Coronary artery (tissue), 2 donors: Measurements from ENCODE around the gene ATP13A3.
"Not testable (repeated sequence)": the region's sequence is repeated elsewhere in the genome, so short reads cannot be mapped to it uniquely, and the experiment has no call there.

ENCODE experiments used
- DNase-seq: peaks from one replicate; pipeline ENCODE4 v3.0.0-alpha.2; 2017; ENCODE audit warnings: low spot score
- H3K27ac ChIP-seq, 2 donors: fragments of 200-600 bp; sonication (generic); one replicate each; pipeline ENCODE4 v1.5.1; 2016 to 2019
- H3K4me3 ChIP-seq: fragments of 200-600 bp; sonication (generic); 2 replicates; pipeline ENCODE4 v1.5.1; 2016; ENCODE audit warnings: mild to moderate bottlenecking, moderate library complexity
- CTCF ChIP-seq: fragments of 200-600 bp; sonication (generic); IDR thresholded peaks from one replicate; pipeline ENCODE4 v1.5.1; 2019; ENCODE audit warnings: antibody characterized with exemption

Gene ATP13A3

DNA sequence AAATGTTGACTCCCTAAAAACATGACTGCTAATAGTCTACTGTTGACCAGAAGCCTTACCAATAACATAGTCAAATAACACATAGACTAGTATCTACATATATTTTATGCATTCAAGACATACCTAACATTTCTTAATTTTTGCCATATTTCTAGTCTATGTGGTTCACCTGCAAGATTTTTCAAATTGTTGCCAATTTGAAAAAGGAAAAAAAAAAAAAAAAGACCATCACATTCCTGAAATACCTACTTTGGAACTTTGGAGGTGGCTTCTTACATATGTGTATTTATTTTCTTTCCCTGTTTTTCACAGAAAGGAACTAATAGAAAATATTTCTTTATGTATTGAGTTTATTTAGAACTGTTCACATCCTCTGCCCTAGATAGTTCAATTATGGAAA lies 13.4 kb upstream of the ATP13A3 start:
- Histone ChIP-seq H3K4me3 (no peak overlapping the region), H3K27ac (no peak overlapping the region)
- no peak for TF ChIP-seq CTCF
- no peak for DNase-seq

DNA sequence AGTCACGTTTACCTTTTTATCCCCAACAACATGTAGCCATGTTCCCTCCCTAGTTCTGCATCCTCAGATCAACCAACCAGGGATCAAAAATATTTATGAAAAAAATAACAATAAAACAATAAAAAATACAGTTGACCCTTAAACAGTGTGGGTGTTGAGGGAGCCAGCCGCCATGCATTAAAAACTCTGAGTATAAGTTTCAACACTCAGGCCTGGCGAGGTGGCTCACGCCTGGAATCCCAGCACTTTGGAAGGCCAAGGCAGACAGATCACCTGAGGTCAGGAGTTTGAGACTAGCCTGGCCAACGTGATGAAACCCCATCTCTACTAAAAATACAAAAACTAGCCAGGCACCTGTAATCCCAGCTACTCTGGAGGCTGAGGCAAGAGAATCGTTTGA lies 12.7 kb upstream of the ATP13A3 start:
- not testable (repeated sequence) for DNase-seq, H3K27ac ChIP-seq

GRCh38 chr3:194497799-194498575 lies 11.2 kb upstream of the ATP13A3 start:
- DNase-seq, result no peak
- peak overlapping the region in 1 of 2 donors; percentile 2 for H3K27ac ChIP-seq
- TF ChIP-seq CTCF, result no peak
- no peak overlapping the region for H3K4me3 ChIP-seq

More for the DNA sequence above, 12.7 kb upstream of the ATP13A3 start:
- not testable (repeated sequence) for H3K4me3 ChIP-seq

DNA sequence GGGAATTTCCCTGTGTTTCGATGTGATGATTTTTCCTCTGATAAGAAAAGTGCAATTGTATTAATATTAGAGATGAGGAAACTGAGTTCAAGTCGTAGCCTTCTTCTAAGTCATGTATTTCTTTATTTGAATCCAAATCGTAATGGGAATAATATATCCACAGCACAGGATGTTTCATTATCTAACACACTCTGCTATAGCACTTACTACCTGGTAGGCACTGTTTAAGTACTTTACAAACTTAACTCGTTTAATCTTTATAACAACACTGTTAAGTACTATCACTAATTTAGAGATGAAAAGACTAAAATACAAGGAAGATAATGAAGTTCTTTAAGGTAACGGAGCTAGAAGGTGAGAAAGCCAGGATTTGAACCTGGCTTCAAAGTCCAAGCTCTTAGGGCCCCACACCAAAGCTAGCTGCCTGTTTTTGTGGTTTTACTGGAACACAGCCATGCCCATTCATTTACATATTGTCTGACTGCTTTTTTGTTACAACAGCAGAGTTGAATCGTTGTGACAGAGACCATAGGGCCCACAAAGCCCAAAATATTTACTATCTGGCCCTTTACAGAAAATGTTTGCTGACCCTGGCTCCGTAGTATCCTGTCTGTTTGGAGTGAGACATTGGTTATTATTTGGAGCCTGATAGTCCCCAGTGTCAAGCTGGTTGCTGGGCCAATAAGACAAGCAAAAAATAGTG lies 9.6 kb upstream of the ATP13A3 start:
- DNase-seq, result no peak
- TF ChIP-seq CTCF, result no peak
- no peak overlapping the region for H3K27ac ChIP-seq
- H3K4me3 ChIP-seq, result no peak overlapping the region

DNA sequence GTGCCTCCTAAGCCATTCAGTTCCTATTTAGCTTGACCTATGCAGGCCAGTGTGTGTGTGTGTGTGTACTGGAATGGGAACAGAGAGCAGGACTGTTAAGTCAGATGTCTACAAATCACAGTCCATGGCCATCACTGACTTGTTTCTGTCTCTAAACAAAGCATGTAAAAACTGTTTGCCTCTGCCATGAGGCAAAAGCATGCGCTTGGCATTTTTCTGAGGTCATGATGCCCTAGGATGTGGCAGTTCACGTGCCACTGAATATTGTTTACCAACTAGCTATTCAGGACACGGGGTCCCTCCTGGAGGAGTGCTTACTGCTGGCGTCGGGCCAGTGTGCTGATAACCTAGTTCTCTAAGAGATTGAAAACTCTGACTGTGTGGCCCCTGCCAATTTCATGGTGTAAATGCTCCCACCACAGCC lies 8.2 kb upstream of the ATP13A3 start:
- H3K27ac ChIP-seq, result peak overlapping the region in 1 of 2 donors; percentile 78
- TF ChIP-seq CTCF, result no peak
- no peak overlapping the region for H3K4me3 ChIP-seq
- DNase-seq, result no peak

- Histone ChIP-seq H3K27ac (peak overlapping the region; percentile 10 to 78), H3K4me3 (peak overlapping the region; percentile 54)
- not testable (repeated sequence) for DNase-seq
Measured at GRCh38 chr3:194493995-194494927, 7.5 kb upstream of the ATP13A3 start.

DNA sequence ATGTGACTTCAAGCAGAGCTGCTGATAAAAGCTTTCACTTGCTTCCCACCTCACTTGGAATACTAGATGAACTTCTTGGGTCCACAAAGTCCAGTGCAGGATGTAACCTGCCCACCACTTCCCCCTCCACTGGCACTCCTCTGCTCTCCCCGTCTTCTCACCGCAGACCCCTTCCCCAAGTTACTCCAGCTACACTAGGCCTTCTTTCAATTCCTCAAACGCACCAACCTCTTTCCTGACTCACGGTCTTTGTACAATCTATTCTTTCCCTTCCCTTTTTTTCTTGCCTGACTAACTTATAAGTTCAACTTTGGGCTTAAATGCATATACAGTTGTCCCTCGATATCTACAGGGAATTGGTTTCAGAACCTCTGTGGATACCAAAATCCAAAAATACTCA lies 5.2 kb upstream of the ATP13A3 start:
- TF ChIP-seq CTCF, result no peak
- no peak overlapping the region for H3K4me3 ChIP-seq
- peak overlapping the region in 1 of 2 donors; percentile 24 for H3K27ac ChIP-seq
- no peak for DNase-seq
